ENCODE measurements around the gene KLHL29. TPM values are rescaled to one million over a fixed set of nuclear protein-coding genes. Genes with fewer than 3 reads are reported as not detected.

Gene KLHL29
- total RNA-seq, 3 donors from 2014 or later = 2.6 to 13.0 (median 5.5) TPM

DNA sequence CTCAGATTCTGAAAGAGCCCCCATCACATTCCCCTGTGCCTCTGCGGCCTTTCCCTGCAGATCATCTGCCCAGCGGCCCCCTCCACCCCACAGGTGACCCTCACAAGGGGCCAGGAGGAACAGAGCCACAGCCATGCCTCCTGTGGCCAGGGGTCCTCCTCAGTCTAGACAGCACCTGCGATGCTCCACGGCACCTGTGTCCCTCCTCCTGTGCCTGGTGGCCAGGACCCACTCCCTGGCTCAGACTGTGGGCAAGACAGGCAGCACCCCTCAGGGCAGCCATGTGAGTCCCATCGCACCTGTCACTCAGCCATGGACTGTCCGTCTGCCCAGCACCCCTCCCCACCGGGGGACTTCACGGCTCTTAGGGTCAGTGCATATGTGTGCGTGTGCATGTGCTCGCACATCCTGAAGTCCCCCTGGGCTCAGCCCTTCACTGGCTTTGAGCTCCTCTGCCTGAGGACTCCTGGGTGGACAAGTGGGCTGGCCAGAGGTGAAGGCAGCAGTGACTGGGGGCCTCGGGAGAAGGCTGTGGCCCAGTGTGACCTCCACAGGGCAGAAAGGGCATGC, 304.2 kb downstream of the KLHL29 start:
- H3K9me3 ChIP-seq = no peaks in the 10 kb centered on the region
- TF ChIP-seq, protein P1, sequence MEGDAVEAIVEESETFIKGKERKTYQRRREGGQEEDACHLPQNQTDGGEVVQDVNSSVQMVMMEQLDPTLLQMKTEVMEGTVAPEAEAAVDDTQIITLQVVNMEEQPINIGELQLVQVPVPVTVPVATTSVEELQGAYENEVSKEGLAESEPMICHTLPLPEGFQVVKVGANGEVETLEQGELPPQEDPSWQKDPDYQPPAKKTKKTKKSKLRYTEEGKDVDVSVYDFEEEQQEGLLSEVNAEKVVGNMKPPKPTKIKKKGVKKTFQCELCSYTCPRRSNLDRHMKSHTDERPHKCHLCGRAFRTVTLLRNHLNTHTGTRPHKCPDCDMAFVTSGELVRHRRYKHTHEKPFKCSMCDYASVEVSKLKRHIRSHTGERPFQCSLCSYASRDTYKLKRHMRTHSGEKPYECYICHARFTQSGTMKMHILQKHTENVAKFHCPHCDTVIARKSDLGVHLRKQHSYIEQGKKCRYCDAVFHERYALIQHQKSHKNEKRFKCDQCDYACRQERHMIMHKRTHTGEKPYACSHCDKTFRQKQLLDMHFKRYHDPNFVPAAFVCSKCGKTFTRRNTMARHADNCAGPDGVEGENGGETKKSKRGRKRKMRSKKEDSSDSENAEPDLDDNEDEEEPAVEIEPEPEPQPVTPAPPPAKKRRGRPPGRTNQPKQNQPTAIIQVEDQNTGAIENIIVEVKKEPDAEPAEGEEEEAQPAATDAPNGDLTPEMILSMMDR (IDR thresholded peaks at IDR 0.05) = no peak
- H3K4me1 ChIP-seq (ENCODE audit: low read depth) = no peaks in the 10 kb centered on the region
- no peak overlapping the region for H3K4me3 ChIP-seq
- no peaks in the 10 kb centered on the region for H3K36me3 ChIP-seq (ENCODE audit: low read depth)
- no peak for ATAC-seq
- DNase-seq = peak in 1 of 3 donors; percentile 44
- intact Hi-C loops (cut with DNase I, micrococcal nuclease) = no loop called here

DNA sequence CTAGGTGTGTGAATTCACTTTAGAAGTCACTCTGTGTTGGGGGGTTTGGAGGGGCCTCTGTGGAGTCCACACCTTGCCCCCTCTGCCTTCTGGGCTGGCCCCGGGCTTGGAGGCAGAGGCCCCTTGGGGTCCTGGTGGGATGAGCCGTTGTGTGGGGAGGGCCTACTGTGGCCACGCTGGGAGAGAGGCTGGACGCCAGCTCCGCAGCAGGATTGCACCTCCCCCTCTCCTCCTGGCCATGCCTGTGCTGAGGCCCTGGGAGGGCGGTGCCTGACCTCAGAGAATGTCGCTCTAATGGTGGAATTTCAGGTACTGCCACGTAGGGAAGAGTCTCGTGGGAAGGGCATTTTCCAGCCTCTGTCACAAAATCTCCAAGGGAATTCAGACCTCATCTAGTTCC, 304.9 kb downstream of the KLHL29 start:
- no peaks in the 10 kb centered on the region for H3K36me3 ChIP-seq (ENCODE audit: low read depth)

DNA sequence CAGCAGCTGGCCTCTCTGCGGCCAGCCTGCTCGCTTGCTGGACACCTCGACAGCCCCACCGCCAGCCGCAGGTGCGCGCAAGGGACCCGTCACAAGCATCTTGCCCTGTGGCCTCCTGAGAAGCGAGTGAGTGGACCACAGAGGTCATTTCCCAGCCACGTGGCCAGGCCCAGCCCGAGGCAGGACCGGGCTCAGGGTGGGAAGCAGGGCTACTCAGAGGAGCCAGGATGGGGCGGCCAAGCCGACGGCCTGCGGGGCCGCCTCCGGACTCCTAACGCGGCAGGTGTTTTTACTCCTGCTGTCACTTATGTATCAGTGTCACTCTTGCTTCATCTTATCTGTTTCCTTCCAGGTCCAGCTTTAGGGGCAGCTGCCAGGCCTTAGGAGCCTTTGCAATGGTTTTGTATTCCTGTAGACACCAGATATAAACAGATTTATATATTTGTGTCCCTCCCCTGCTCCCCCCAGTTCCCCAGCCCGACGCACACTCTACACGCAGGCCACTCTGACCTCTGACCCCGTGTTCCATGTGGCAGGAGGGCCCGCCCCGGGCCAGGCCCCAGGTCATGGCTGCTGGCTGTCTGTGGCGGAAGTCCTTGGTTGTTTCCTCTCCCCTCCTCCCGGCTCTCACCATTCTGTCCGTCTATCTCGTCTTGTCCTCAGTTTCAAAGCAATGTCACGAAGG, 305.6 kb downstream of the KLHL29 start:
- ATAC-seq (no peak), DNase-seq (peak in 2 of 3 donors; percentile 20 to 42)
- no peaks in the 10 kb centered on the region for H3K4me1 ChIP-seq (ENCODE audit: low read depth)
- H3K4me3 ChIP-seq = no peak overlapping the region
- no peaks in the 10 kb centered on the region for H3K36me3 ChIP-seq (ENCODE audit: low read depth)
- intact Hi-C loops (cut with DNase I, micrococcal nuclease) = no loop called here
- TF ChIP-seq, protein P1 (IDR thresholded peaks at IDR 0.05) = no peak
- H3K9me3 ChIP-seq = no peaks in the 10 kb centered on the region

More for the DNA sequence above, 304.9 kb downstream of the KLHL29 start:
- intact Hi-C loops (cut with DNase I, micrococcal nuclease) = no loop called here
- DNase-seq (peak in 1 of 3 donors; percentile 28), ATAC-seq (no peak)
- Histone ChIP-seq H3K4me1 (ENCODE audit: low read depth) (no peaks in the 10 kb centered on the region), H3K4me3 (no peak overlapping the region), H3K9me3 (no peaks in the 10 kb centered on the region)
- TF ChIP-seq, protein P1 (IDR thresholded peaks at IDR 0.05) = no peak

DNA sequence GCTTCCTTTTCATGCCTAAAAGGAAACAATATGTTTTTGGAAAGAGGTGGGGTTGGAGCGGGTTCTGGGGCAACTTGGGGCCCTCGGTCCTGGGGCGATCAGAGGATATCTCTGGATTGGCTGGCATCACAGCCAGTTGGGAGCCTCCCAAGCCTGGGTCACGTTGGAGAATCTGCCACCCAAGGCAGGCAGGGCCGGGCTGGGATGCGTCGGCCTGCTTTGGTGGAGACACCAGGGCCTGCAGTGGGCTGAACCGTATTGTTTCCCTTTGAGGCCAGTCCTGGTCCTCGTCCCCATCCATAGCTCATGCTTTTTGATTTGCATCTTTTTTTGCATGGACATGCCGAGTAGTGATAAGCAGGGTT, 306.1 kb downstream of the KLHL29 start:
- Histone ChIP-seq H3K36me3 (ENCODE audit: low read depth) (no peaks in the 10 kb centered on the region), H3K4me1 (ENCODE audit: low read depth) (no peaks in the 10 kb centered on the region), H3K9me3 (no peaks in the 10 kb centered on the region), H3K4me3 (no peak overlapping the region)
- no peak for ATAC-seq
- peak in 2 of 3 donors; percentile 11 to 29 for DNase-seq
- TF ChIP-seq, protein P1 (IDR thresholded peaks at IDR 0.05) = no peak
- intact Hi-C loops (cut with DNase I, micrococcal nuclease) = no loop called here

DNA sequence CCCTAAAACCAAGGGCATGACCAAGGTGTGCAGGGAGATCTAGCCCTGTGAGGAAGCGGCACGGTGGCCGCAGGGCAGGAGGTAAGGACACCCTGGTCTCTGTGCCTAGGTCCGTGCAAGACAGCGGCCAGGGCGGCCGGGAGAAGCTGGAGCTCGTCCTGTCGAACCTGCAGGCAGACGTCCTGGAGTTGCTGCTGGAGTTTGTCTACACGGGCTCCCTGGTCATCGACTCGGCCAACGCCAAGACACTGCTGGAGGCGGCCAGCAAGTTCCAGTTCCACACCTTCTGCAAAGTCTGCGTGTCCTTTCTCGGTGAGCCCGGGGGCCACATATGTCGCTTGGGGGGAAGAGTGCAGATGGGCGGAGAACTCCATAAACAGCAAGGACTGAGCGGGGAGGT, 306.6 kb downstream of the KLHL29 start:
- no peaks in the 10 kb centered on the region for H3K36me3 ChIP-seq (ENCODE audit: low read depth)
- ATAC-seq (no peak), DNase-seq (peak in 2 of 3 donors; percentile 16 to 46)
- intact Hi-C loops (cut with DNase I, micrococcal nuclease) = no loop called here
- no peaks in the 10 kb centered on the region for H3K4me1 ChIP-seq (ENCODE audit: low read depth)
- TF ChIP-seq, protein P1 (IDR thresholded peaks at IDR 0.05) = no peak
- H3K9me3 ChIP-seq = no peaks in the 10 kb centered on the region
- no peak overlapping the region for H3K4me3 ChIP-seq
